BLaER1 treated with 17β-estradiol and CSF1 and Interleukin-3, amounts not matched to agents 10 nM and 100 nM (cell line): ENCODE measurements around the gene ADCY3.

Experiments used
- H3K27ac ChIP-seq, 11 experiments: shearing (Covaris generic); formaldehyde crosslinking; 2 replicates each; pipeline ENCODE4 v1.8.1; 2022
- H3K27me3 ChIP-seq, 11 experiments: shearing (Covaris generic); formaldehyde crosslinking; 2 replicates each; pipeline ENCODE4 v1.8.1; 2022
- H3K36me3 ChIP-seq, 11 experiments: shearing (Covaris generic); formaldehyde crosslinking; 2 replicates each; pipeline ENCODE4 v1.8.1; 2022
- H3K4me1 ChIP-seq, 10 experiments: shearing (Covaris generic); formaldehyde crosslinking; 2 replicates each; pipeline ENCODE4 v1.8.1; 2022
- H3K4me2 ChIP-seq, 11 experiments: shearing (Covaris generic); formaldehyde crosslinking; 2 replicates each; pipeline ENCODE4 v1.8.1; 2022
- H3K4me3 ChIP-seq, 10 experiments: shearing (Covaris generic); formaldehyde crosslinking; 2 replicates each; pipeline ENCODE4 v1.8.1; 2022
- H3K9ac ChIP-seq, 11 experiments: shearing (Covaris generic); formaldehyde crosslinking; 2 replicates each; pipeline ENCODE4 v1.8.1; 2022
- H3K9me3 ChIP-seq, 11 experiments: shearing (Covaris generic); formaldehyde crosslinking; replicated peaks in 1 of 11; 2 replicates each; pipeline ENCODE4 v1.8.1; 2022
- H4K20me1 ChIP-seq, 11 experiments: shearing (Covaris generic); formaldehyde crosslinking; 2 replicates each; pipeline ENCODE4 v1.8.1; 2022
- Cebpa-rat ChIP-seq, 11 experiments: shearing (Covaris generic); IDR thresholded peaks; 2 replicates each; pipeline ENCODE4 v1.8.1; 2022

The ADCY3 gene

DNA sequence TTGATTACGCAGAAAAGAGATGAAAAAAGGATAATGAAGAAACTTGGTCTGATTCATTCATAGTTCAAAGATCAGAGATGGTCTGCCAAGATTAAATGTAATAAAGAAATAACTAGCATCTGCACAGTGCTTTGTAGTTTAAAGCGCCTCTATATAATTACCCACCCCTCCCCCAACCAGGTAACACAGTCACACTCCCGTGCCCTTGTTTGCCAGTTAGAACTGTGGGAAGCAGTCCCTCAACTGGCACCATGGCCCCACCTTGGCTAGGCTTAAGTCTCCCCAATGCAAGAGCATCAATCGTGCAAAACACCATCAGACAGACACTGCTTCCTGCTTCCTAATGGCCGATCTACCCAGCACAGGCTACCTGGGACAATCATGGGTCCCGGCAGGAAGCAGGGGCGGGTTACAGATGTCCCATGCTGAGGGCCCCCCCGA lies 11.6 kb downstream of the ADCY3 start:
- no peak overlapping the region for H3K4me3 ChIP-seq
- no peak overlapping the region for H3K4me2 ChIP-seq
- H3K9me3 ChIP-seq = peaks cover 7 to 21% (median 14%) of the 10 kb centered on the region in 11 experiments; a peak in 16 of 22 replicates
- no peak overlapping the region for H3K9ac ChIP-seq
- no peaks in the 10 kb centered on the region for H3K27me3 ChIP-seq
- H3K4me1 ChIP-seq = peaks cover 10 to 23% (median 15%) of the 10 kb centered on the region in 10 experiments; a peak in 18 of 20 replicates
- no peak overlapping the region for H3K27ac ChIP-seq
- peaks cover 0 to 17% (median 5%) of the 10 kb centered on the region in 11 experiments; a peak in 5 of 22 replicates for H4K20me1 ChIP-seq
- H3K36me3 ChIP-seq = peaks cover 6 to 79% (median 48%) of the 10 kb centered on the region in 11 experiments; a peak in 20 of 22 replicates
- TF ChIP-seq Cebpa-rat (IDR thresholded peaks at IDR 0.05) = no peak

DNA sequence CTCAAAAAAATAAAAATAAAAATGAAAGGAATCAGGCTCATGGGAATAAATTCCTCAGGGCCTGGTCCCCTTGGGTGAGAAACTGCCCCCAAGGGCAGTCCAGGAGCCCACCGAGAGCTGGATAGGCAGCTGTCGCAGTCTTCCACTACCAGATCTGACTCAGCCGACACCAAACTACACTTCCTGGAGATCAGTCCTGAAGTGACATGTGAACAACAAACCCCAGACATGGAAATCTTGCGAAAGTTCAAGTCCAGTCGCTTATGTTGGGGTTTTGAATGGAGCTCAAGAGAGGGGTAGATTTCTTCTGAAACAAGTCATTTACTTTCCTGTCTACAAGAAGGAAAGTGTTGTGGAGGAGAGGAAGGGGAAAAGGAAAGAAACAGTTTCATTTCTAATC lies 12.9 kb downstream of the ADCY3 start:
- peak overlapping the region in 9 of 11 experiments; percentile 19 to 55 (median 42); a peak in 16 of 22 replicates for H3K4me2 ChIP-seq
- peak overlapping the region in 4 of 11 experiments; percentile 8 to 37 (median 26); a peak in 5 of 22 replicates for H3K27ac ChIP-seq
- peaks cover 7 to 21% (median 14%) of the 10 kb centered on the region in 11 experiments; a peak in 16 of 22 replicates for H3K9me3 ChIP-seq
- H3K4me3 ChIP-seq = no peak overlapping the region
- no peak overlapping the region; a peak in 1 of 22 replicates for H3K9ac ChIP-seq
- 0 out of 22 replicates have a peak, but pooled peaks cover 0 to 9% (median 0%) of the 10 kb centered on the region in 11 experiments for H4K20me1 ChIP-seq
- no peaks in the 10 kb centered on the region for H3K27me3 ChIP-seq
- H3K4me1 ChIP-seq = peaks cover 7 to 18% (median 15%) of the 10 kb centered on the region in 10 experiments; a peak in 18 of 20 replicates
- TF ChIP-seq Cebpa-rat (IDR thresholded peaks at IDR 0.05) = no peak
- H3K36me3 ChIP-seq = peaks cover 6 to 79% (median 52%) of the 10 kb centered on the region in 11 experiments; a peak in 20 of 22 replicates

DNA sequence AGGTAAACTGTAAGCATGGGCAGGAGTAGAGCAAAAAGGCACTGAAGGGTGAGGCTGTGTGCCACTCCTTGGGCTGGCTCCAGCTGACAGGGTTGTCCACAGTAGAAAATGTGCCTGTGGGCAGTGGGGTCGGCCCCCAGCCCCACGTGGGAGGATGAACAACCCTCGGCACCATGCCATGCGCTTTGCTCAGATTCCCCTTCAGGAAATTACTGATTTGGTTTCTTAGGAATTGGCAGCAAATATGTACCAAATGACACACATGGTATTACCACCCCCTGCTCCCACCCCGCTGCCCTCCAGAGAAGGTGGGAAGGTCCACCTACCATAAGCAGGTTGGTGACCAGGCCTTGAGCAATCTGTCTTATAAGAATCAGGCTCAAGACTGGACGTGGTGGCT lies 13.6 kb downstream of the ADCY3 start:
- peaks cover 6 to 73% (median 45%) of the 10 kb centered on the region in 11 experiments; a peak in 20 of 22 replicates for H3K36me3 ChIP-seq
- H3K27ac ChIP-seq = no peak overlapping the region
- 0 out of 22 replicates have a peak, but pooled peaks cover 0 to 9% (median 0%) of the 10 kb centered on the region in 11 experiments for H4K20me1 ChIP-seq
- H3K4me2 ChIP-seq = peak overlapping the region in 5 of 11 experiments; percentile 19 to 55 (median 42); a peak in 3 of 22 replicates
- H3K4me1 ChIP-seq = peaks cover 7 to 18% (median 15%) of the 10 kb centered on the region in 10 experiments; a peak in 18 of 20 replicates
- peaks cover 7 to 18% (median 14%) of the 10 kb centered on the region in 11 experiments; a peak in 16 of 22 replicates for H3K9me3 ChIP-seq
- TF ChIP-seq Cebpa-rat (IDR thresholded peaks at IDR 0.05) = no peak
- H3K27me3 ChIP-seq = no peaks in the 10 kb centered on the region
- no peak overlapping the region for H3K9ac ChIP-seq
- no peak overlapping the region for H3K4me3 ChIP-seq

DNA sequence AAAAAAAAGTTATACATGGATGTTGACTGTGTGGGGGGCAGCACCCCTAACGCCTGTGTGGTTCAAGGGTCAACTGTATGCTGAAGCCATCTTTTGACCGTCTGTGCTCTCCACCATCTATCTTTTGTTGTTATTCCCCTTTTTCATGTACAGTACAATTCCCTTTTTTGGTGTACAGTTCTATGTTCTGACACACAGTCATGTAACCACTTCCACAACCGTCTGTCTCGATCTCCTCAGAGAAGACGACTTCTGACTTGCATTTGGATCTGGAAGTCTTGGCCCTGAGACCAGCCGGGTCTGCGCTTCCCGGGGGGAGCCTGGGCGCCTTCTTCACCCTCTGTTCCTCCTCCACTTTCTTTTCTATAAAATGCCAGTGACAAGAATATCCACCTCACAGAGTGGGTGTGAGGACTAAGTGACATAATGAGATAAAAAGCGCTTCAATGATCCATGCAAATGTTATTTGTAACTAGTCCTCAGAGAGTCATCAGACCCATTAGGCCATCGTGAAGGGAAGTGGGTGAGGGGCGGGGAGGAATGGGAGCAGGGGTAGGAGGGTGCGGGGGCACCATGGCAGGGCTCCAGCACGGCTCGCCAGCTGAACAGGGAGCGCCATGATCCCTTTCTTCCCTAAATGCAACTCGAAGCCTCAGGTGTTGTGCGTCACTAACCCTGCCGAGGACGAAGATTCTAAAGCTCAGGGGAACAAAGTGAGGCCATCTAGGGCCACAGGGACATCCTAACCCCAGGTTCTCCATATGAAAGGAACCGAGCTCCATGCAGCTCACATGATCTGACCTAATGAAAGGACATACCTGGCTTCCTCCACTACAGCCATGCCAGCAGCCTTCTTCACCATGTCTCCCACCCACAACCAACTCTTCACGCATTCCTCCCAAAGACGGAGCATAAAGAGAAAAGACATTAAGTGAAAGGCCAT lies 16.6 kb downstream of the ADCY3 start:
- no peak for TF ChIP-seq Cebpa-rat (IDR thresholded peaks at IDR 0.05)
- Histone ChIP-seq H3K9me3 (peaks cover 6 to 12% (median 9%) of the 10 kb centered on the region in 11 experiments; a peak in 20 of 22 replicates), H3K36me3 (peaks cover 0 to 66% (median 39%) of the 10 kb centered on the region in 11 experiments; a peak in 21 of 22 replicates)

DNA sequence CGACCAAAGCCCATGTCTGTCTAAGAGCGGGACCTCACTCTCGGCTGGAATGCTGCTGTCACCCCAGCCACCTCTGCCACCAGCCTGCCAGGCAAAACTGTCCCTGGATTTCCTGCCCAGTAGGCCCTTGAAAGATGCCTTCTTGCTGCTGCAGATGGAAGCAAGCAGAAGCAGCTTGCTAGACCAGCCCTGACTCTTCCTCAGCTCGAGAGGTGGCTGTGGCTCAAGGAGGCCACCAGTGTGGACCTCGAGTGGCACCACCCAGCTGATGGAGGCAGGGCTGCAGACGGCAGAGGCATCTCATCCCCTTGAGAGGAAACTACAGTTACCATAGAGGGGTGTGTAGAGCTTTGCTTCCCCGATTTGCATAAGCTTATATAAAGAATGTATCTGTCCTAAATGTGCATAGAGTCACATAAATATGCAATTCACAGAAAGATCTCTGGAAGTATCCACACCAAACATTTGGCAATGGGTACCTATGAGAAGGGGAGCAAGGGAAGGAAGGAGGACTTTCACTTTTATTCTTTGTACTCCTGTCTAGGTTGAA lies 20.6 kb downstream of the ADCY3 start:
- no peaks in the 10 kb centered on the region for H4K20me1 ChIP-seq
- H3K27ac ChIP-seq = no peak overlapping the region
- H3K9ac ChIP-seq = no peak overlapping the region
- H3K27me3 ChIP-seq = no peaks in the 10 kb centered on the region
- TF ChIP-seq Cebpa-rat (IDR thresholded peaks at IDR 0.05) = no peak
- H3K4me3 ChIP-seq = no peak overlapping the region
- H3K4me2 ChIP-seq = peak overlapping the region in 3 of 11 experiments; percentile 7 to 26 (median 7); a peak in 3 of 22 replicates
- H3K36me3 ChIP-seq = peaks cover 23 to 85% (median 71%) of the 10 kb centered on the region in 11 experiments
- peaks cover 46 to 52% (median 49%) of the 10 kb centered on the region in 11 experiments for H3K9me3 ChIP-seq
- H3K4me1 ChIP-seq = peaks cover 0 to 9% (median 6%) of the 10 kb centered on the region in 10 experiments; a peak in 11 of 20 replicates

More for the DNA sequence above, 16.6 kb downstream of the ADCY3 start:
- Histone ChIP-seq H3K27ac (no peak overlapping the region), H3K9ac (no peak overlapping the region), H4K20me1 (0 out of 22 replicates have a peak, but pooled peaks cover 0 to 4% (median 0%) of the 10 kb centered on the region in 11 experiments), H3K4me1 (peaks cover 12 to 26% (median 17%) of the 10 kb centered on the region in 10 experiments), H3K4me3 (no peak overlapping the region), H3K4me2 (no peak overlapping the region), H3K27me3 (no peaks in the 10 kb centered on the region)

DNA sequence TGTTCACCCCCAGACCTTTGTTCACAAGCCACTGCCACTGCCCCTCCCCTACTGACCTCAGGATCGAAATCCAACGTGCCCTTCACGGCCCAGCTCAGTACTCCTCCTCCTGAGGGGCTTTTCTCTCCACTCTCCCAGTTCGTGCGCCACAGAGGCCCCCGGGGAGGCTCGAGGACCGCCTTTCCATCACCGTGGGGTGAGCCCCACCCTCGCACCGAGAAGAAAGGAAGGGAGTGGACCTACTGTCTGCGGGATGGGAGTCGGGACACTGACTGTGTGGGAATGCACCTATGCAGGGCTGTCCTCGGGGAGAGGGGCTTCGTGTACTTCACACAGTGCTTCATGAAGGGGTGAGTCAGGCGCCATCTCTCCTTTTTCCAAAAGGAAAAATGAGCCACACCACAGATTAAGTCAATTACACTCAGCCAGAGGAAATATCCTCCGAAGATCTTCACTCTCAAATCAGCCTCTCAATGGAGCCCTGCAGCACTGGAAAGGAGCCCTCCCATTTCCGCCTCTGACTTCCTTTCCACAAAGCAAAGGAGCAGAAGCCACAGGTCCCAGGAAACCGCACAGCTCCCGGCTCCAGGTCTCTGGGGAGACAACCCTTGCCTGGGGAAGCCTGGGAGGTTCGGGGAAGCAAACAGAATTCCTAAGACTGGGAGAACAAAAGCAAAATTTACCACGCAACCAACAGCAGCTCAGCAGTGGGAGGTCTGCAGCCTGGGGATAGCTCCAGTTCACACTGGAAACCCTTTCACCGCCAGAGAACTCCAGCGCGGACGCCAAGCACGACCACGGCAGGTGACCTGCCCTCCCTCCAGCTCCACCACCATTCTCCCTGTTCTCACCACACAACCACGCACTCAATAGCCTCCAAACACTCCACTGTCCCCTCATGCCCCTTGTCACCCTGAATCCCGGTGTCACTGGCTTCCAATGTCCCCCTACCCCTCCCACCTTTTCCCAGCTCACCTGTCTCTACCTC lies 21.6 kb downstream of the ADCY3 start:
- H3K9ac ChIP-seq = no peak overlapping the region

DNA sequence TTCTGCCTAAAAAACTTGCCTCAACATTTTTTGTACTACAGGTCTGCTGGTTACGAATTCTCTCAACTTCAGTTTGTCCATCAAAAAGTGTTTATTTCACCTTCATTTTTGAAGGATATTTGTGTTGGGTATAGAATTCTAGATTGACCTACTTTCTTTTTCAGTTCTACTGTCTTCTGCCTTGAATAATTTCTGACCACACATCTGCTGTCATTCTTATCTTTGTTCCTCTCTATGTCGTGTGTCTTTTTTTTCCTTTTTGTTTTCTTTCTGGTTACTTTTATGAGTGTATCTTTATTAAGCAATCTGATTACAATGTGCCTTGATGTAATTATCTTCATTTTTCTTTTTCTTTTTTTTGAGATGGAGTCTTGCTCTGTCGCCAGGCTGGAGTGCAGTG lies 25.3 kb downstream of the ADCY3 start:
- Histone ChIP-seq H3K36me3 (peaks cover 23 to 76% (median 66%) of the 10 kb centered on the region in 11 experiments), H3K9me3 (peaks cover 75 to 84% (median 80%) of the 10 kb centered on the region in 11 experiments), H4K20me1 (no peaks in the 10 kb centered on the region), H3K27me3 (no peaks in the 10 kb centered on the region), H3K4me1 (peaks cover 0 to 6% (median 0%) of the 10 kb centered on the region in 10 experiments; a peak in 4 of 20 replicates), H3K4me3 (no peak overlapping the region), H3K9ac (no peak overlapping the region), H3K4me2 (no peak overlapping the region), H3K27ac (no peak overlapping the region)
- no peak for TF ChIP-seq Cebpa-rat (IDR thresholded peaks at IDR 0.05)

More for the DNA sequence above, 21.6 kb downstream of the ADCY3 start:
- H3K4me2 ChIP-seq = no peak overlapping the region
- no peak overlapping the region for H3K27ac ChIP-seq
- H3K36me3 ChIP-seq = peaks cover 23 to 86% (median 73%) of the 10 kb centered on the region in 11 experiments
- H3K9me3 ChIP-seq = peaks cover 56 to 62% (median 59%) of the 10 kb centered on the region in 11 experiments
- peaks cover 0 to 9% (median 6%) of the 10 kb centered on the region in 10 experiments; a peak in 11 of 20 replicates for H3K4me1 ChIP-seq
- H3K27me3 ChIP-seq = no peaks in the 10 kb centered on the region
- TF ChIP-seq Cebpa-rat (IDR thresholded peaks at IDR 0.05) = no peak
- no peaks in the 10 kb centered on the region for H4K20me1 ChIP-seq
- no peak overlapping the region for H3K4me3 ChIP-seq
